Stimulated activated CD4-positive, alpha-beta T cell treated with anti-CD3 and anti-CD28 coated beads, Interleukin-2, amount 100 ng/mL, for 24 hours (primary cell): ENCODE results near the gene MIPOL1.
"Not testable (repeated sequence)": the region's sequence is repeated elsewhere in the genome, so short reads cannot be mapped to it uniquely, and the experiment has no call there.

Experiments
- DNase-seq, 2 donors: peaks; one replicate each; pipeline ENCODE4 v3.0.0-alpha.2; 2020

The MIPOL1 gene

GRCh38 chr14:37197421-37198272, at the start of gene MIPOL1:
Gene MIPOL1, plus strand, starts transcription at chr14:37197937. Its CDS starts 49,952 bp downstream, at chr14:37247889.
- DNase-seq: peak in 1 of 2 donors; percentile 41

GRCh38 chr14:37150414-37150813, 47.3 kb upstream of the MIPOL1 start:
- DNase-seq: no peak

DNA sequence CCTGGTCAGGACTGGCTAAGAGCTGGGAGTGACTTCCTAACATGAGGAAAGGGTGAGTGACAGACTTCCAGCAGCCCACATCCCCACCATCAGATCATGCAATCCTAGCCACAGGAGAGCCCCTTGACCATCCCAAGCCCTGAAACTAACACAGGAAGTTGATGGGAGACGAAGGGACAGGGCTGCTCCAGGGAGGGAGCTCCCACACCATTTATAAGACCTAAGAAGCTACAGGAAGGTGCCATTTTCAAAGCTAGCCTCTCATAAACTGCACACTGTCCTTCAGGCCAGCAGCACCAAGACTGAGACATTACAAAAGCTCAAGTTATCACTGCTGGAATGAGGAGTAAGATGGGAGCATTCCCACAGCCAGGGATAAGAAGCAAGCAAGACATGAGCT, 44.7 kb upstream of the MIPOL1 start:
- no peak for DNase-seq

DNA sequence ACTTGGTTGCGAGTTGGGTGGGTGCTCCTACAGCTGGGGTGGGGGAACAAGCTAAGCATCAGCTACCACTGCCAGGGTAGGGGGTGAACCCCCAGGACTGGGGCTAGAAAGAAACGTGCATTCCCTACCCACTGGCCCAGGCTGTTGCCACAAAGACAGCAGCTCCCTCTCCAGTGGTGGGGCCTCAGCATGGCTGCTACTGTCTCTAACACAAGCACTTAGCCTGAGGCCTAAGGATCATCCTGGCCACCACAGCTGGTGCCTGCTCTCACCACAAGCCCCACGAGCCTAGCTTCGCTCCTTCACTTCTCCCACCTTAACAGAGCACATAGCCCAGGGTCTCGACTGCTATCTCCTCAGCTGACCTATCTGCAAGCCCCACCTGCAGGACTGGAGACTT, 44.3 kb upstream of the MIPOL1 start:
- no peak for DNase-seq

DNA sequence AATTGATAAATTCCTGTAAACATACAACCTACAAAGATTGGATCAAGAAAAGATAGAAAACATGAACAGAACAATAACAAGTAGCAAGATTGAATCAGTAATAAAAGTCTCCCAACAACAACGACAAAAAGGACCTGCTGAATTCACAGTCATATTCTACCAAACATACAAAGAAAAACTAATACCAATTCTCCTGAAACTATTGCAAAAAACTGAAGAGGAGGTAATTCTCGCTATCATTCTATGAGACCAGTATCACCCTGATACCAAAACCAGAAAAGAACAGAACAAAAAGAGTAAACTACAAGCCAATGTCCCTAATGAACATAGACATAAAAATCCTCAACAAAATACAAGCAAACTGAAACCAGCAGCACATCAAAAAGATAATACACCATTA, 39.8 kb upstream of the MIPOL1 start:
- DNase-seq: no peak

- DNase-seq: not testable (repeated sequence)
Observed at GRCh38 chr14:37162307-37162706, 35.4 kb upstream of the MIPOL1 start.

GRCh38 chr14:37165794-37166193, 31.9 kb upstream of the MIPOL1 start:
- DNase-seq: no peak

DNA sequence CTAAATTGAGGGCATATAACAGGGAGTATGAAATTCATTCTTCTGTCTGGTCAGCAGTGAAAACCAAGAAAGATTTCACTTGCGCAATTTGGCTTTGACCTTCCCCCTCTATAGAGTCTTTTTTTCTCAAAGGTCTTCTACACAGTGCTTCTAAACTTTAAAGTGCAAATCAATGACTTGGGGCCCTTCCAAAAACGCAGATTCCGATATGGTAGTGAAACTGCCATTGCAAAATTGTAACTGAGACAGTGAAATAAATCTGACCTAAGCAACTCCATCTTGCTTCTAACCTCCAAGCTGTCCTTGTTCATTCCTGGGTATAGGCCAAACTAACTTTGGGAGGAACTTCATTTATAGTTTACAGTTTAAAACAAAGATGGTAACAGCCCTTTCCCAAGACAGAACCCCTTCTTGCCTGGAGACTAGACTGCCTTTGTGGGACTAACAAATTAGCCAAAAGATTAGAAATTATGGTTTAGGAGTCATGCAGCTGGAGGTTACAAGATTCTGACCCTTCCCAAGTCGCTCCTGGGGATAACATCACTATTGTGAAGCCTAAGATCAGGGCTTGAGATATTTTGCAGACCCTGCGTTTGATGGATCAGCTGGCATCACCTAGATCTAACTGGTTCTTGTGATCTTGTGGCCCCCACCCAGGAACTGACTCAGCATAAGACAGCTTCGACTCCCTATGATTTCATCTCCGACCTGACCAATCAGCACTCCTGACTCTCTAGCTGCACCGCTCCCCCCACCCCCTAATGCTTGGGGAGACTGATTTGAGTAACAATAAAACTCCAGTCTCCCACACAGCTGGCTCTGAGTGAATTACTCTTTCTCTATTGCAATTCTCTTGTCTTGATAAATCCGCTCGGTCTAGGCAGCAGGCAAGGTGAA, 30.3 kb upstream of the MIPOL1 start:
- DNase-seq: no peak

GRCh38 chr14:37168721-37169120, 29.0 kb upstream of the MIPOL1 start:
- DNase-seq: no peak

GRCh38 chr14:37170237-37170636, 27.5 kb upstream of the MIPOL1 start:
- DNase-seq: no peak

DNA sequence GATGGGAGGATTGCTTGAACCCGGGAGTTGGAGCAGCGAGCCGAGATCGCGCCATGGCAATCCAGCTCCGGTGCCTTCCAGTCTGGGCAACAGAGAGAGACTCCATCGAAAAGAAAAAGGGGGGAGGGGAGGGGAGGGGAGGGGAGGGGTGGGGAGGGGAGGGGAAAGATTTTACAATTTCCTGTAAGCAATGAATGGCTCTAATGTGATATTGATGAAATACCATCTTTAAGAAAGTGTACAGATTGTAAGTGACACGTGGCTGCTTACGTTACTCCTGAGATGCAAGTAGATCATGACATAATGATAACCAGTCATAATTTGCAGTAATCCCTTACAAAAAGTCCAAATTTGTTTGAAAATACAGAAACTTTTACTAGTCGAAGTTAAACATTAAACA, 26.7 kb upstream of the MIPOL1 start:
- no peak for DNase-seq

GRCh38 chr14:37171678-37172023, 26.1 kb upstream of the MIPOL1 start:
- DNase-seq: no peak

- DNase-seq: peak; percentile 7 to 17
Observed at GRCh38 chr14:37172024-37172869, 25.5 kb upstream of the MIPOL1 start, which contains the start of gene SLC25A21. Gene SLC25A21, minus strand, starts transcription at chr14:37172606.

DNA sequence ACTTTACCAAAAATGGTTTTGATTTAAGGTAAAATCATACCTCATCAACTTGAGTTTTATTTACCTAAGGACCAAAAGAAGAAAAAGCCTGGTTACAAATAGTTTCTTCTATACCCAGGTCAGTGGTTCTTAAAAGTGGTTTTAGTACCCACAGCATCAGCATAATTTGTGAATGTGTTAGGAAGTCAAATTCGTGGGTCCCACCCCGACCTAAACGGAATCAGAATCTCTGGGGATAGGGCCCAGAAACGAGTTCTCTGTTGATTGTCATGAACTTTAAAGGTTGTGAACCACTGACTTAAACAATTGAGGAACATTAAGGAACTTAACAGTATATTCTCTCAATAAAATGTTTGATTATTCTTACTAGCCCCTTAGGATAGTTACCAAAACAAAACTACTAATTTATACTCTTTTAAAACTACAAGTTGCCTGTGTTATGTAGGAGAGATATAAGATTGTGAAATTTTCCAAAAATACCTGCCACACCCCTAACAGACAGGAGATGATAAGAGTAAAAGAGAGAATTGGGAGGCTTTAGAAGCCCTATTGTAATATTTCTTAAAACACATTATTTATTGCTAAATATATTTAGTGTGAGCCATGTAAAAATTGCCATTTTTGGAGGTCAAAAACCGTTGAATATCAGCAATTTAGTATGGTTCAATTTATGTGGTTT, 24.7 kb upstream of the MIPOL1 start:
- DNase-seq: no peak

DNA sequence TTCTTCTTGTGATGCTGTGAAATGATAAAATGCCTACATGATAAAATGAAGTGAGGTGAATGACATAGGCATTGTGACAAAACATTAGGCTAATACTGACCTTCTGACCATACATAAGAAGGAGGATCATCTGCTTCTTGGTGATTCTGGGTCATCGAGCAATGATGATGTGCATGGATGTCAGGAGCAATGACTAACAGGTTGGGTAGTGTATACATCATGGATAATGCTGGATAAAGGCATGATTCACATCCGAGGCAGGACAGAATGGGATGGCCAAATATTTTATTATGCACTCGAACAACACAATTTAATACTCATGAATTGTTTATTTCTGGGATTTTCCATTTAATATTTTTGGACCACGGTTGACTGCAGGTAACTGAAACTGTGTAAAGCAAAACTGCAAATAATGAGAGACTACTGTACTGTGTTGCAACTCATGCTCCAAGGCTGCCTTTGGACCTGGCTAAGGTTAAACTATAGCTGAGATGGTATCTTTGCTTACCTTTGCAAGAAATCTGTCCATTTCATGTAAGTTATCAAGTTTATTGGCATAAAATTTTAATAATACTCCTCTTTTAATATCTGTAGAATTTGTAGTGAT, 17.7 kb upstream of the MIPOL1 start:
- DNase-seq: no peak

DNA sequence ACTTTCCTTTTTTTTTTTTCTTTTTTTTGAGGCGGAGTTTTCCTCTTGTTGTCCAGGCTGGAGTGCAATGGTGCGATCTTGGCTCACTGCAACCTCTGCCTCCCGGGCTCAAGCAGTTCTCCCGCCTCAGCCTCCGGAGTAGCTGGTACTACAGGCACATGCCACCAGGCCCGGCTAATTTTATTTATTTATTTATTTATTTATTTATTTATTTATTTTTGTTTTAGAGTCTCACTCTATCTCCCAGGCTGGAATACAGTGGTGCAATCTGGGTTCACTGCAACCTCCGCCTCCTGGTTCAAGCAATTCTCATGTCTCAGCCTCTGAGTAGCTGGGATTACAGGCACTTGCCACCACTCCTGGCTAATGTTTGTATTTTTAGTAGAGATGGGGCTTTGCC, 16.9 kb upstream of the MIPOL1 start:
- not testable (repeated sequence) for DNase-seq

DNA sequence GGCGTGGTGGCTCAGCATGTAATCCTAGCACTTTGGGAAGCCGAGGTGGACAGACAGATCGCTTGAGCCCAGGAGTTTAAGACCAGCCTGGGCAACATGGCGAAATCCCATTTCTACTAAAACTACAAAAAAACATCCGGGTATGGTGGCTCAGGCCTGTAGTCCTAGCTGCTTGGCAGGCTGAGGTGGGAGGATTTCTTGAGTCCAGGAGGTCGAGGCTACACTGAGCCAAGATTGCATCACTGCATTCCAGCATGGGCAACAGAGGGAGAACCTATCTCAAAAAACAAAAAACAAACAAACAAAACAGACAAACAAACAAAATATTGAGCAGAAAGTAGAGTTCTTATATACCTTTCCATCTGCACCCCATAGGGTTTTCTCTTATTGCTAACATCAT, 16.3 kb upstream of the MIPOL1 start:
- no peak for DNase-seq

DNA sequence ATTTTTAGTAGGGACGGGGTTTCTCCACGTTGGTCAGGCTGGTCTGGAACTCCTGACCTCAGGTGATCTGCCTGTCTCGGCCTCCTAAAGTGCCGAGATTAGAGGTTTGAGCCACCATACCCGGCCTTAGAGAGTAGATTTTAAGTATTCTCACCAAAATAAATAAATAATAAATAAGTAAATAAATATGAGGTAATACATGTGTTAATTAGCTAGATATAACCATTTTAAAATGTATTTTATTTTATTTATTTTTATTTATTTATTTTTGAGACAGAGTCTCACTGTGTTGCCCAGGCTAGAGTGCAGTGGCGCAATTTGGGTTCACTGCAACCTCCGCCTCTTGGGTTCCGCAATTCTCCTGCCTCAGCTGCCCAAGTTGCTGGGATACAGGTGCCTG, 13.2 kb upstream of the MIPOL1 start:
- not testable (repeated sequence) for DNase-seq

DNA sequence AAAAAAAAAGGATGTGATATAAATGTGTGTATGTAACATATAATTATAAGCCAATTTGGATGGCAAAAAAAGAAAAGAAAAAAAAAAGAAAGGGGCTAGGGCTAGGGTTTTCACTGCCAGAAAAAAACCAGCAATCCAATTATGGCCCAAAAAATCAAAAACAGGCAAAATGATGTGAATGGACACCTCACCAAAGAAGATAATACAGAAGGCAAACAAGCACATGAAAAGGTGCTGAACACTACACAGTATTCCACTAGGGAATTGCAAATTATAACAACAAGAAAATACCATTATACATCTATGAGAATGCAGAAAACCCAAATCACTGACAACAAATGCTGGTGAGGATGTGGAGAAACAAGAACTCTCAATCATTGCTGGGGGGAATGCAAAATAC, 12.1 kb upstream of the MIPOL1 start:
- no peak for DNase-seq

- DNase-seq: no peak
Observed at GRCh38 chr14:37186865-37187264, 10.9 kb upstream of the MIPOL1 start.

DNA sequence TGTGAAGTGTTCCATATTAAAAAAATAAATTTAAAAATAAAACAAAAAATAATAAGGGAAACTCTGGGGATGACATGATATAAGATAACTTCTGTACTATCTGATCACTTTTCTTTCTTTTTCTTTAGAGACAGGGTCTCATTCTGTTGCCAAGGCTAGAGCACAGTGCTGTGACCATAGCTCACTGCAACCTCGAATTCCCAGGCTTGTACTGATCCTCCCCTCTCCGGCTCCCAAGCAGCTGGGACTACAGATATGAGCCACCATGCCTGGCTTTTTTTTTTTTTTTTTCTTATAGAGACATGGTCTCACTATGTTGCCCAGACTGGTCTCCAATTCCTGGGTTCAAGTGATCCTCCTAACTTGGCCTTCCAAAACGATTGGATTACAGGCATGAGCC, 10.4 kb upstream of the MIPOL1 start:
- DNase-seq: no peak
